Osteocyte (in vitro differentiated cells): ENCODE data around the gene HMGB3. TPM values are rescaled to one million over a fixed set of nuclear protein-coding genes. Genes with fewer than 3 reads are reported as not detected.

Experiments used
- DNase-seq: peaks from one replicate; pipeline ENCODE4 v3.0.0; 2021; ENCODE audit warnings: mixed read lengths; ENCODE audit not compliant: unreplicated experiment; ENCODE audit errors: extremely low spot score
- H3K27ac Mint-ChIP-seq: one replicate; pipeline ENCODE4 v1.8.0; 2021; ENCODE audit warnings: mild to moderate bottlenecking, mixed read lengths; ENCODE audit not compliant: unreplicated experiment
- H3K27me3 Mint-ChIP-seq: one replicate; pipeline ENCODE4 v1.8.0; 2021; ENCODE audit warnings: mixed read lengths; ENCODE audit not compliant: unreplicated experiment
- H3K36me3 Mint-ChIP-seq: one replicate; pipeline ENCODE4 v1.8.0; 2021; ENCODE audit warnings: mixed read lengths; ENCODE audit not compliant: unreplicated experiment
- H3K4me1 Mint-ChIP-seq: one replicate; pipeline ENCODE4 v1.8.0; 2021; ENCODE audit warnings: mixed read lengths; ENCODE audit not compliant: unreplicated experiment
- H3K4me3 Mint-ChIP-seq: one replicate; pipeline ENCODE4 v1.8.0; 2021; ENCODE audit warnings: mild to moderate bottlenecking, moderate library complexity, mixed read lengths; ENCODE audit not compliant: unreplicated experiment
- H3K9me3 Mint-ChIP-seq: one replicate; pipeline ENCODE4 v1.8.0; 2021; ENCODE audit warnings: mixed read lengths; ENCODE audit not compliant: unreplicated experiment
- total RNA-seq: library from RNA; stranded (reverse); gene quantifications from 2 replicates; pipeline ENCODE4 v1.2.1, GENCODE V29; 2021
- TF ChIP-seq, protein P1 (sequence below): fragments of 200-600 bp; sonication (generic); IDR thresholded peaks from 2 replicates; pipeline ENCODE4 v1.5.0; 2021; ENCODE audit warnings: antibody characterized with exemption, mild to moderate bottlenecking, moderate library complexity

HMGB3 gene
- total RNA-seq, 1 donor from 2014 or later: 26.8 TPM

DNA sequence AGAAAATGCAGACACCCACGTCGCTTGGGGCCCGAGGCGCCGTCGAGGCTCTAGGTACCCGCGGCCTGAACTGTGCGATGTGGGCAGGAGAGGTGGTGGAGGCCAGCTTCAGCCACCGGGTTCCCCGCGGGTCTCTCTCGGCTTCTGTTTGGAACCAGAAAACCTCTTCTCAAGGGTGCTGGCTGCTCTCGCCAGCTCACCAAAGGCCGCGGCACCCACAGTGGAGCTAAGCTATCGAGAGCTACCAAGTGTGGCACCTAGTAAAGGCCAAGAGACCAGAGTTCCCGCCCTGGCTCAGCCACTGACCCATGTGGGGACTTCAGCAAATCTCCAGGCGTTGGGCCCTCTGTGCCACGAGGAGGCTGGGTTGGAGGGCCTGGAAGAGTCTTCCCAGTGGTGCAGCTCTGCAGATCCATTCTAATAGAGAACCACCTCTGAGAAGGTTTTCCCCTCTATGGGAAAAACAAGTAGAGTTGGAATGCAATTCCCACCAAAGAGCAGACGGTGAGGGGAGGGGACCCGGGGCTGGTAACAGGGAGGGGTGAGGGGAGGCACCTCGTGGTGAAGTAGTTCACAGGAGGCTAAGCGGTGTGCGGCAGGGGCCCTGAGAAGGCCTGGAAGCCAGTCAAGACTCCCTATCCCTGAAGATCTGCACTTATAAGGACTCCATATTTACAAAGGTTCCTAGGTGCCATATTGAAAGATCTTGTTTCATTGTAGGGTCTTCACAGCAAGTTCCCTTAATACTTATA is 5.5 kb upstream of the HMGB3 start:
- Mint-ChIP-seq H3K36me3 (no peaks in the 10 kb centered on the region), H3K9me3 (no peaks in the 10 kb centered on the region), H3K27ac (no peak overlapping the region), H3K4me1 (no peaks in the 10 kb centered on the region), H3K4me3 (no peak overlapping the region), H3K27me3 (no peaks in the 10 kb centered on the region)
- TF ChIP-seq, protein P1, sequence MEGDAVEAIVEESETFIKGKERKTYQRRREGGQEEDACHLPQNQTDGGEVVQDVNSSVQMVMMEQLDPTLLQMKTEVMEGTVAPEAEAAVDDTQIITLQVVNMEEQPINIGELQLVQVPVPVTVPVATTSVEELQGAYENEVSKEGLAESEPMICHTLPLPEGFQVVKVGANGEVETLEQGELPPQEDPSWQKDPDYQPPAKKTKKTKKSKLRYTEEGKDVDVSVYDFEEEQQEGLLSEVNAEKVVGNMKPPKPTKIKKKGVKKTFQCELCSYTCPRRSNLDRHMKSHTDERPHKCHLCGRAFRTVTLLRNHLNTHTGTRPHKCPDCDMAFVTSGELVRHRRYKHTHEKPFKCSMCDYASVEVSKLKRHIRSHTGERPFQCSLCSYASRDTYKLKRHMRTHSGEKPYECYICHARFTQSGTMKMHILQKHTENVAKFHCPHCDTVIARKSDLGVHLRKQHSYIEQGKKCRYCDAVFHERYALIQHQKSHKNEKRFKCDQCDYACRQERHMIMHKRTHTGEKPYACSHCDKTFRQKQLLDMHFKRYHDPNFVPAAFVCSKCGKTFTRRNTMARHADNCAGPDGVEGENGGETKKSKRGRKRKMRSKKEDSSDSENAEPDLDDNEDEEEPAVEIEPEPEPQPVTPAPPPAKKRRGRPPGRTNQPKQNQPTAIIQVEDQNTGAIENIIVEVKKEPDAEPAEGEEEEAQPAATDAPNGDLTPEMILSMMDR: no peak
- no peak for DNase-seq

DNA sequence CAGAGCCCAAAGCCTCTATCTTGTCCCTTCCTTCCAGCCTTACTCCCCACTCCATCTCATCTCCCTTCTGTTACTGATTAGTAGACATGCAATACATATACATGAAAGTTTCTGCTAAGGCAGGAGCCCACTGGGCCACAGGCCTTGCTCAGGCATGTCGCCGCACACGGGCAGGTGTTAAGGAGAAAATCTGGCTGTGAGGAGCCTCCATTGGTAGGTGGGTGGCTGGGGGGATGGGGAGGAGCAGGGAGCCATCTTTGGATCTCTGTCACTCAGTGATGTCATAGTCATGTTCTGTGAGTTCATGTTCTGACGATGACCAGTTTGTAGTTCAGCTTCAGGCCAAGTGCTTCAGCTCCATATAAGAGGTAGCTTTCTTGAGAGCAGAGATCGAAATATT is 2.9 kb upstream of the HMGB3 start:
- Mint-ChIP-seq H3K27me3 (no peaks in the 10 kb centered on the region), H3K27ac (no peak overlapping the region), H3K4me3 (no peak overlapping the region), H3K4me1 (peaks cover 4% of the 10 kb centered on the region), H3K36me3 (no peaks in the 10 kb centered on the region), H3K9me3 (no peaks in the 10 kb centered on the region)
- TF ChIP-seq, protein P1: no peak
- DNase-seq: no peak

DNA sequence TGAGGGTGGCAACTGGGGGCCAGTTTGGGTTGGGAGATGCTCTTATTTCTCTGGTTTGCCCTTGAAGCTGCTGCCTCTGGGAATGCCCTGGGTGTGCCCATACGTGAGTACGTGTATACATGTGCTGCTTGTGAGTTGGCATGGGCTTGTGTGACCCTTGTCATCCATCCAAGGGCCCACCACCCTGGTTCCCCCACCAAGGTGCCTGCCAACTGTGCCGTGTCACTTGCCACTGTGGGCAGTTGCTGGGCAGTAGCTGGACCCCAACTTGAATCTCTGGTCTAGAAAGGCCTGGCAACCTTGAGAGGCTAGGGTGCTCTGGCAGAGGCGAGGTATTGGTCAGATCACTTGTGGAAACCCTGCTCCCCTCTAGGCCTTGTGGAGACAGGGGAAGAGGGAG is 2.4 kb upstream of the HMGB3 start:
- Mint-ChIP-seq H3K4me3 (no peak overlapping the region), H3K36me3 (no peaks in the 10 kb centered on the region), H3K27me3 (no peaks in the 10 kb centered on the region), H3K27ac (no peak overlapping the region), H3K9me3 (peaks cover 2% of the 10 kb centered on the region), H3K4me1 (peaks cover 8% of the 10 kb centered on the region)
- DNase-seq: no peak
- TF ChIP-seq, protein P1: no peak

DNA sequence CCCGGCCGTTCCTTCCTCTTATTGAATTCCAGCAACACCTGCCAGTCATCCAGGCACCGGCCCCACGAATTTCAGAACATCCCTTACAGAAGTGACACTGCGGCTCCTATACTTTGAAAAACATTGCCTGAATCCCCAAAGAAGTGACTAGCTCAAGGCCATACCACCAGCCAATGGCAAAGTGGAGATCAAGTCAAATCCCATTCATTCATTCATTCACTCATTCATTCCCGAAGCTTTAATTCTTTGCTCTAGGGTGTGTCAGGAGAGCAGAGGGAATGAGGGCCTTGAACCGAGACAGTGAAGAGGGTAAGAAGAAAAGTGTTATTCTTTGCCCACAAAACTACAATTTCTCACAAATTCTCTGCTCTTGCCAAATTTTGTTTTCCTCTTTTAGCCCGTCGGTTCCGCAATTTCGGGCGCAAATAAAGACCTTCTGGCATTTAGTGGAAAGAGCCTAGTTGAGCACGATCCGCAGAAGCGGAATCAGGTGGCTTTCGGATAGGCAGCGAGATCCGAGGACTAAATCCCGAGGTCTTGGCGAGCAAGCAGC is 824 bp upstream of the HMGB3 start:
- Mint-ChIP-seq H3K4me3 (peak overlapping the region; percentile 58), H3K27me3 (no peaks in the 10 kb centered on the region), H3K4me1 (peaks cover 8% of the 10 kb centered on the region), H3K27ac (no peak overlapping the region), H3K9me3 (peaks cover 3% of the 10 kb centered on the region), H3K36me3 (no peaks in the 10 kb centered on the region)
- TF ChIP-seq, protein P1: no peak
- no peak for DNase-seq

DNA sequence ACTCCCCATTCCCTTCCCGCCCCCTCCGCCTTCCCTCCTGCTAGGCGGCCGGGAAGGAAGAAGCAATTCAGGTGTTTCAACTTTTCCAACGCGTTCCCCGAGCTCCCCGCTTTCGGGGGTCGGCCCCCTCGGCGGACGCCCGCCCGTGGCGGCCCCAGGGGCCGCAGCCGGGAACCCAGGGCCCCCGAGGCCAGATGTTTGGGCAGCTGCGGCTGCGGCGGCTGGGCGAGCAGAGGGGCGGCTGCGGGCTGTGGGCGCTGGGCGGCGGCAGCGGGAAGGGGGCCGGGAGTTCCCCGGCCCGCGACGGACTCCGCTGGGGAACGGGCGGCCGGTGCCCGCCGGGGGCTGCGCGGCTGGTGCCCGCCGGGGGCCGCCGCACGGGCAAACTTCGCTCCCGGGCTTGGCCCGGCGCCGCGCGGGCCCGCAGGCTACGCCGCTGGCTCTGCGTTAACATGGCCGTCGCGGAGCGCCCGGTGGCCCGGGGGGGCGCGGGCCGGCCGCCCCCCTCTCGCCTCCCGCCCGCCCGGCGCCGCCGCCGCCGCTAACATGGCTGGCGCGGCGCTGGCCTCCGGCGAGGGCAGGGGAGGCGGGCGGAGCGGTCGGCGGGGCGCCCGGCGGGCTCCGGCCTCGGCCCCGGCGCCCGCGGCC is 510 bp downstream of the HMGB3 start:
- no peaks in the 10 kb centered on the region for H3K27me3 Mint-ChIP-seq
- no peak overlapping the region for H3K4me3 Mint-ChIP-seq
- H3K4me1 Mint-ChIP-seq: peaks cover 8% of the 10 kb centered on the region
- H3K9me3 Mint-ChIP-seq: peaks cover 3% of the 10 kb centered on the region
- H3K27ac Mint-ChIP-seq: no peak overlapping the region
- peaks cover 6% of the 10 kb centered on the region for H3K36me3 Mint-ChIP-seq
- no peak for DNase-seq
- TF ChIP-seq, protein P1: no peak
